Measurements from ENCODE around the gene PCNX3.

The PCNX3 gene

DNA sequence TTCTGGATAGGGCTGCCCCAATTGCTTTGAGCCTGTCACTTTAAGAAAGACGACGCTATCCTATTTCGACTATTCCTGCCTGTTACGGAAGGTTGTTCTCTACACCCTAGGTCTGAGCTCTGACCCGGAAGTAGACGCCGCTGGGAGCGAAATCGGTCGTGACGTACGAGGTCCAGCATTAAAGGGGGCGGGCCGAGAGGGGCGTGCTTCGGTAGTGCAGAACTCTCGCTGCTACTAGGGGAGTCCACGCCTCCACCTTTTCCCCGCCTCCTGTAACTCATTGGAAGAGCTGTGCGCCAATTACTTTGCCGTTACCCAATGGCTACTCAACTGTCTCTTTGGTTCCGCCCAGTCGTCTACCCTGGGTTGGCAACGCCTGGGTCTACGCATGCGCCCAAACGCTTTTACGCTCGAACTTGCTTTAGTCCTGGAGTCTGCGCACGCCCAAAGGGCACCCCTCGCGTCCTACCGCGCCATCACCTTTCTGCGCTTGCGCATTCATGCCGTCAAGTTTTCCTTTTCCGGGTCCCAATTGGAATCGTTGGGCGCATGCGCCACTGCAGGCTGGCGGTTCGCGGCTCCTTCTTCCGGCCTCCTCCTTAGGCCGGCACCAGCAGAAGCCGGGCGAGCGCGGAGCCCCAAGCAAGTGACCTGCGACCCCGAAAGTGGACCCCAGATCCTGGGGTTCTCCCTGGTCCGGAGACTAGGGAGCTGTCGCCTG is at the start of gene PCNX3:
Gene PCNX3 (plus strand): TSS at position 548 of the 721 bp plus-strand sequence. CDS start 536 bp downstream, outside the sequence.
- in situ Hi-C loops (cut with MboI; ENCODE audit: low sequenced_read_pairs) = no loop called here

DNA sequence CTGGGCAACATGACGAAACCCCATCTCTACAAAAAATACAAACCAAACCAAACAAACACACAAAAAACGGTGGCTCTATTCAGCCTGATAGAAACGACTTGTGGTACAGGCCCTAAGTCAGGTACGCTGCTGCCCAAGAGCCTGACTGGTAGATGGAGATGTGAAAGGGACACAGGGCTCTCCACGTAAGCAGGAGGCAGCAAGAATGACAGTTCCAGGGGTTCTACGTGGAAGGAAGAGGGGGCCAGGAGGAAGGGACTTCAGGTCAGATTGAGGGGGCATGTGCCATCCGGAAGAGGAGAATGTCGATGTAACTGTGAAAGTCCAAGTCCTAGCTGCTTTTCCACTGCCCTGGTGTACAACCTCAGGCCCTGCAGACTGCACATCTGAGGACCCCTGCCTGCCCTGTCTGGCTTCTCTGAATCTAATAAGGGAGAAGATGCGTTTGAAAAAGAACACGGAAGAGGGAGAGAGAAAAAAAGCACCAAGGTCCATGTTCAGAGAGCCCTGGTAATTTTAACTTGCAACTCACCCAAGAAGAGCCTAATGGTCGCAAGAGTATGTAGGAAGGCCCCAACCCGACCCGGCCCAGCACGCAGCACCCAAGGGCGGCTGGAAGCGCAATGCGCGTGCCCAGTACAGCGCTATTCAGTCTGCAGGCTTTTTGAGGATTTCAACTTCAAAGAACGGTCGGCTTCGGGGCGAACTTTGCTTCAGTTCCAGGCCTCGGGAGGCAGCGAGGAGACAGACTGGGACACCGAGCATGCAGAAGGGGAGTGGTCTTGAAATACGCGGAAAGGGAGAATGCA is 46.2 kb upstream of the PCNX3 start:
- in situ Hi-C loops (cut with MboI; ENCODE audit: low sequenced_read_pairs) = no loop called here

DNA sequence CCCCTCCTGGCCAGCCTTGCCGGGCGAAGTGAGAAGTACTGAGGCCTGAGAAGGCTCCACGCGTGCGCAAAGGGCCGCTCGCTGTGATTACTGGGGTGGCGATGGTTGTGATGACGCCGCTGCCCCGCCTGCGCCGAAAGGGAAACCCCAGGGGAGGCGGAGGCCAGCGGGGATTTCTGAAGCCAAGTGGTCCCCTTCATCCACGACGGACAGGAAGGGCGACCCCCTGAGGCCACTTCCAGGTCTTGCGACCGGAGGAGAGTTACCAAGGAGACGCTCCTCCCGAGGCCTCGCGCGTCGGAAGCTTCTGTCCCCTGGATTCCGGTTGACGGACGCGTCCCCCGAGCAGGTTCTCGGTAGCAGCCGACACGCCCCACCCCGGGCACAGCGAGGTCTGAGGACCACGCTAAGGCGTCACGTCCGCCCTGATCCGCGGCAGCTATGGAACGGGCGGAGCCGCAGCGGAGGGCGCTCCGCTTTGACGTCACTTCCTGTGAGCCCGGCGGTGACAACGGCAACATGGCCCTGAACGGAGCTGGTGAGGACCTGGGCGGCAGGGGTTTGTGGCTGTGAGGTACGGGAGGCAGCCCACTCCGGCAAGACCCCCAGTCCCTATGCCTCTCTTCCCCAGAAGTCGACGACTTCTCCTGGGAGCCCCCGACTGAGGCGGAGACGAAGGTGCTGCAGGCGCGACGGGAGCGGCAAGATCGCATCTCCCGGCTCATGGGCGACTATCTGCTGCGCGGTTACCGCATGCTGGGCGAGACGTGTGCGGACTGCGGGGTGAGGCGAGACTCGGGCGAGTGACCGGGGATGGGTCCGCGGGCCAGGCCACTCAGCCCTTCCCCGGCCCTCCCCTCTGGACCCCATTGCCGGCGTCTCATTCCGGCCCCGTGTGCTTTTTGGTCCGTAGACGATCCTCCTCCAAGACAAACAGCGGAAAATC is 45.3 kb upstream of the PCNX3 start, which contains the start of gene ZNRD2:
Gene ZNRD2 (plus strand): TSS at position 505 of the 946 bp plus-strand sequence. CDS start 15 bp downstream, at position 520.
- in situ Hi-C loops (cut with MboI; ENCODE audit: low sequenced_read_pairs) = no loop called here

DNA sequence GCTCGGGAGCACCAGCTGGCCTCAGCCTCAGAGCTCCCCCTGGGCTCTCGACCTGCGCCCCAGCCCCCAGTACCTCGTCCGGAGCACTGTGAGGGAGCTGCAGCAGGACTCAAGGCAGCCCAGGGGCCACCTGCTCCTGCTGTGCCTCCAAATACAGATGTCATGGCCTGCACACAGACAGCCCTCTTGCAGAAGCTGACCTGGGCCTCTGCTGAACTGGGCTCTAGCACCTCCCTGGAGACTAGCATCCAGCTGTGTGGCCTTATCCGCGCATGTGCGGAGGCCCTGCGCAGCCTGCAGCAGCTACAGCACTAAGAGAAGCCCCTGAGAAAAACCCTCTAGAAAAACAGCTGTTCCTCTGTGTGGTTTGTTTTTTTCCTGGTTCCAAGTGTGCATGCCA is 44.2 kb upstream of the PCNX3 start:
- in situ Hi-C loops (cut with MboI; ENCODE audit: low sequenced_read_pairs) = no loop called here

DNA sequence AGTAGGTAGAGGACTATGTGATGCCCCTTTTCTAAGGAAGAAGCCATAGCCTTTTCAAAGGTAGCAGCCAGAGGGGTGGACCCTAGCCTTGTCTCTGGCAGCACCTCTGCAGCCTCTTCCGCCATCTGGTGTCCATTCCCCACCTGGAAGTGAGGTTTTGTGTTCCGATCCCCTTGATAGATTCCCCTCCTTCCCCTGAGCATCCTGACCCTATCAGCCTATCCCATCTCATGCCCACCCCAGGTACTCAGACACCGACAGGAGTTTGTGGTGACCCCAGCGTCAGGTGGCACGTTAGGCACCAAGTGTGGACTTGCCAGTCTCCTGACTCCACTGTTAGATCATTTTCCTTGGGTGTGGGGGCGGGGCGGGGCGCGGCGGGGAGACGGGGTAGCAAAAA is 43.6 kb upstream of the PCNX3 start:
- in situ Hi-C loops (cut with MboI; ENCODE audit: low sequenced_read_pairs) = no loop called here

- in situ Hi-C loops (cut with MboI; ENCODE audit: low sequenced_read_pairs) = no loop called here
Measured at GRCh38 chr11:65572356-65573051, 43.1 kb upstream of the PCNX3 start, which contains the start of gene FAM89B. Gene FAM89B (plus strand): TSS chr11:65572538. CDS start chr11:65572670, 132 bp downstream.

DNA sequence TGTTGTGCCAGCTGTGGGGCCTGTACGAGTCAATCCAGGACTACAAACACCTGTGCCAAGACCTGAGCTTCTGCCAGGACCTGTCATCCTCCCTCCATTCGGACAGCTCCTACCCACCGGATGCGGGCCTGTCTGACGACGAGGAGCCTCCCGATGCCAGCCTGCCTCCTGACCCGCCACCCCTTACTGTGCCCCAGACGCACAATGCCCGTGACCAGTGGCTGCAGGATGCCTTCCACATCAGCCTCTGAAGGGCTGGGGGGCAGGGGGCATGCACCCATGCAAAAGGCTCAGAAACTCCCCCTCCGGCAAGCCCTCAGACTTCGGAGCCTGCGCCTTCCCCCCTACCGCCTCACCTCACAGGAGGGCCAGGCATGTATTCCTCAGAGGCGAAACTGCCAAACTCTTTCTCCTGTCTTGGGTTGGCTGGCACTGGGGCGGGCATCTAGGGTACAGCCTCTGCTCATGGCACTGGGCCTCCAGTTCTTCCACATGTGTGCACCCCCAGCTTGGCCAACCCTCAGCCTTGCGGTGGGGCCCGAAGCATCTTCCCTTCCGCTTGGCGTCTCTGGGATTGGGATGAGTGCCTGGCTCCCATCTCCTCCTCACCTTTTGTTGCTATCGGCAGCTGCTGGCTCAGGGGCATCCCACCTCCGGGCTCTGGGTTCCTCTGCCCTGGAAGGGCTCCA is 42.0 kb upstream of the PCNX3 start:
- in situ Hi-C loops (cut with MboI; ENCODE audit: low sequenced_read_pairs) = no loop called here

GRCh38 chr11:65574109-65574810 is 41.3 kb upstream of the PCNX3 start:
- in situ Hi-C loops (cut with MboI; ENCODE audit: low sequenced_read_pairs) = no loop called here

GRCh38 chr11:65574811-65575567 is 40.6 kb upstream of the PCNX3 start:
- in situ Hi-C loops (cut with MboI; ENCODE audit: low sequenced_read_pairs) = no loop called here

DNA sequence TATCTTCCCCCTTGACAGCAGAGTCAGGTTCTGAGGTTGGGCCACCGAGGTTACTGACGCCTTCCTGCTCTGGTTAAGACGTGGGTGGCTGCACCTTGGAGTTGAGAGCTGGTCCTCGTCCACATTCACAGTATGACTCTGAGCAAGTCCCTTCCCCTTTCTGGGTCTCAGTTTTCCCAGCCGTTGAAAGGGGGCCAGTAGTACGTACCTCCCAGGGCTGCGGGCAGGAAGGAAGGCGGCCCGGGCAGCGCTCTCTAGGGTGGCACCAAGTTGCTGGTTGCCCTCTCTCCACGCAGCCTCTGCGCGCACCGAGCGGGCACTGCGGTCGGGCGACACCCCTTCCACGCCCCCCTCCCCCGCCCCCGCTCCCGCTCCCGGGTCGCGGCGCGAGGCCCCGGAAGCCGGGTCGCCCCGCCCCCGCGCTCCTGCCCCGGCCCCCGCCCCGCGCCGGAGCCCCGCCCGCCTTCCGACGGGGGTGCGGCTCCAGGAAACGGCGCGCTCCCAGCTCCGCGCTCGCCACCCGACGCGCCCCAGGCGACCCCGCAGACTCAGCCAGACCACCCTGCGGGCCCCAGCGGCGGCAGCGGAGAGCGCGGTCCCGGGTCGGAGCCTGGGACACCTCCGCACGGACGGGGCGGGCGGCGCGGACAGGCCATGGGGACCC is 39.9 kb upstream of the PCNX3 start, which contains the start of gene EHBP1L1:
Gene EHBP1L1 (plus strand): TSS at position 486 of the 664 bp plus-strand sequence. CDS start 250 bp downstream, outside the sequence.
- in situ Hi-C loops (cut with MboI; ENCODE audit: low sequenced_read_pairs) = no loop called here

DNA sequence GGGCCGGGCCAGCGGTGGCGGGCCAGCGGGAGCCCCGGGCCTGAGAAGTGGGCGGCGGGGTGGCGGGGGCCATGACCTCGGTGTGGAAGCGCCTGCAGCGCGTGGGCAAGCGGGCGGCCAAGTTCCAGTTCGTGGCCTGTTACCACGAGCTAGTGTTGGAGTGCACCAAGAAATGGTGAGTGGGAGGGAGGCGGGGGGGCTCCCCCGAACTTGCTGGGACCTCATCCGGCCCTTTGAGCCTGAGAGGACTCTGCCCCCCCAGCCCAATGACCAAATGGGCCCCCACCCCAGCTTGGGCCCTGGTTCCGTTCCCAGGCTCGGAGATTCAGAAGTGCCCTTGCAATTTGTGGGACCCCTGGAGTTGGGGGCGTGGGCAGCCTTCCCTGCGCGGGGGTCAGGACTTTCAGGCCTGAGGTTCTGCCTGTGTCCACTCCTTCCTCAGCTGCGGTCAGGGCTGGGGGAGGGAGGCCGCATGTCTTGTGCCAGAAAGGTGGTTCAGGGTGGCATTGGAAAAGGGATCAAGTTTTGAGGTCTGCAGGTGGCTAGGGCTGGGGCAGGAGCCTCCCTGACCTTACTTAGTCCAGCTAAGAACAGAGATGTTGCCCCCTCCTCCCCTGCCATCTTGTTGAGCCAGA is 39.2 kb upstream of the PCNX3 start:
- in situ Hi-C loops (cut with MboI; ENCODE audit: low sequenced_read_pairs) = no loop called here

- in situ Hi-C loops (cut with MboI; ENCODE audit: low sequenced_read_pairs) = no loop called here
Measured at GRCh38 chr11:65576867-65577755, 38.5 kb upstream of the PCNX3 start.

DNA sequence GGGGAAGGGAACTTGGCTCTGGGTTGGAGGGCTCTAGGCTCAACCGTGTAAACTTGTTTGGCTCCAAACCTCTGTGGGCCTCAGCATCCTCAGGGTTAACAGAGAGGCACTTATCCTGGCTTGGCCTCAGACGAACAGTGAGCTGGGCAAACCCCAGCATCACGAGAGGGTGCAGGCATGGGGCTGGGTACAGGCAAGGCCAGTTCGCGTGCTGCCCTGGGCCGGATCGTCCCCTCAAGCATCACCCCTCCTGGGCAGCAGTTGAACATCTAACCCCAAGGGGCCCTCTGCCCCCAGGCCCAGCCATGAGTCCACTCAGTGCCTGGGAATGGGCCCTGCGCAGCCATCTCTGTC is 37.8 kb upstream of the PCNX3 start:
- in situ Hi-C loops (cut with MboI; ENCODE audit: low sequenced_read_pairs) = no loop called here

DNA sequence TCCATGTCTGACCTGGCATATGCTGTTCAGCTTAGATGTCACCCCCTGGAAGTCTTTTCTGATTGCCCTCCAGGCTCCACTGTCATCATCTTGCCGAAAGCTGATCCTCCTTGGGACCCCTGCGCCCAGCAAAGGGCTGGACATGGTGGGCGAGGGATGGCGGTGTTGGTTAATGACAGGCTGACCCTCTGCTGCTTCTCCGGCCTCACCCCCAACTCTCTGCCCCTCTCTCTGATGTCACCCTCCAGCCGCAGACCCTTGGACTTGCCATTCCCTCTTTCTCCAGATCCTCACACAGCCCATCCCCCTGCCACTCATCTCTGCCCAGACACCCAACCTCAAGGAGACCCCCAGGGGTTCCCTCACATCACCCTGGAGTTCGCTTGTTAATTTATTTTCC is 37.4 kb upstream of the PCNX3 start:
- in situ Hi-C loops (cut with MboI; ENCODE audit: low sequenced_read_pairs) = no loop called here

GRCh38 chr11:65578667-65579066 is 36.9 kb upstream of the PCNX3 start:
- in situ Hi-C loops (cut with MboI; ENCODE audit: low sequenced_read_pairs) = no loop called here

- in situ Hi-C loops (cut with MboI; ENCODE audit: low sequenced_read_pairs) = no loop called here
Measured at GRCh38 chr11:65579291-65579690, 36.3 kb upstream of the PCNX3 start.

All from HL-60/S4 treated with phorbol 12-myristate 13-acetate at 8.2 ng/mL for 4 days and 3 days (cell line).